Stimulated activated CD4-positive, alpha-beta T cell treated with anti-CD3 and anti-CD28 coated beads, Interleukin-12 subunit alpha, Interleukin-12 subunit beta, amount 100 ng/mL, for 24 hours (primary cell): ENCODE measurements around the gene FAM167B.

ENCODE experiments used
- DNase-seq, 2 experiments: peaks; one replicate each; pipeline ENCODE4 v3.0.0-alpha.2; 2020; ENCODE audit warnings: low read depth in 2 of 2

FAM167B gene

GRCh38 chr1:32246888-32247273, at the start of gene FAM167B:
Gene FAM167B, plus strand, starts transcription at chr1:32247222. Its CDS starts 200 bp downstream, at chr1:32247422.
- no peak for DNase-seq

GRCh38 chr1:32197837-32198236, 49.2 kb upstream of the FAM167B start:
- no peak for DNase-seq

- no peak for DNase-seq
Measured at GRCh38 chr1:32198237-32199042, 48.6 kb upstream of the FAM167B start.

GRCh38 chr1:32199043-32199716, 47.8 kb upstream of the FAM167B start:
- no peak for DNase-seq

GRCh38 chr1:32199717-32200072, 47.3 kb upstream of the FAM167B start:
- no peak for DNase-seq

GRCh38 chr1:32200226-32201010, 46.6 kb upstream of the FAM167B start, which contains the start of gene CCDC28B:
Gene CCDC28B, plus strand, starts transcription at chr1:32200595. Its CDS starts 1,341 bp downstream, at chr1:32201936.
- DNase-seq = peak in 1 of 2 experiments; percentile 28

GRCh38 chr1:32201011-32201855, 45.8 kb upstream of the FAM167B start:
- DNase-seq = peak in 1 of 2 experiments; percentile 83

- DNase-seq = no peak
Measured at GRCh38 chr1:32204943-32205361, 42.1 kb upstream of the FAM167B start.

- peak; percentile 73 to 81 for DNase-seq
Measured at GRCh38 chr1:32205401-32206370, 41.3 kb upstream of the FAM167B start, which contains the start of gene IQCC. Gene IQCC, plus strand, starts transcription at chr1:32205671. Its CDS starts 11 bp downstream, at chr1:32205682.

GRCh38 chr1:32208469-32208868, 38.6 kb upstream of the FAM167B start:
- DNase-seq = no peak

- no peak for DNase-seq
Measured at GRCh38 chr1:32208891-32209328, 38.1 kb upstream of the FAM167B start, which contains the start of gene DCDC2B. Gene DCDC2B, plus strand, starts transcription at chr1:32209089. Its CDS starts 5 bp downstream, at chr1:32209094.

GRCh38 chr1:32215629-32216480, 31.2 kb upstream of the FAM167B start:
- peak; percentile 26 to 51 for DNase-seq

GRCh38 chr1:32216566-32216965, 30.5 kb upstream of the FAM167B start:
- no peak for DNase-seq

GRCh38 chr1:32219022-32219421, 28.0 kb upstream of the FAM167B start:
- DNase-seq = no peak

GRCh38 chr1:32220746-32221580, 26.1 kb upstream of the FAM167B start:
- DNase-seq = no peak

GRCh38 chr1:32221581-32221979, 25.4 kb upstream of the FAM167B start:
- DNase-seq = no peak

- peak; percentile 80 to 88 for DNase-seq
Measured at GRCh38 chr1:32221980-32222755, 24.9 kb upstream of the FAM167B start, which contains the start of the genes EIF3I and TMEM234. Gene EIF3I, plus strand, starts transcription at chr1:32222407. Its CDS starts 35 bp downstream, at chr1:32222442. Gene TMEM234, minus strand, starts transcription at chr1:32222353. Its CDS starts 31 bp downstream, at chr1:32222322.
